HG03039 (cell line): ENCODE data around the gene VAV3.

Experiments
- ATAC-seq: cut with Tn5 transposase; IDR thresholded peaks from one replicate; pipeline ENCODE4 v1.9.1; 2021; ENCODE audit warnings: mild to moderate bottlenecking, moderate library complexity; ENCODE audit not compliant: unreplicated experiment

The VAV3 gene

GRCh38 chr1:107939256-107939655, 25.7 kb downstream of the VAV3 start:
- ATAC-seq = no peak

GRCh38 chr1:107936498-107937481, 28.2 kb downstream of the VAV3 start:
- peak; percentile 33 for ATAC-seq

GRCh38 chr1:107935396-107936064, 29.4 kb downstream of the VAV3 start:
- peak; percentile 94 for ATAC-seq

GRCh38 chr1:107934578-107934977, 30.4 kb downstream of the VAV3 start:
- no peak for ATAC-seq

GRCh38 chr1:107933736-107934135, 31.2 kb downstream of the VAV3 start:
- no peak for ATAC-seq

GRCh38 chr1:107930292-107930691, 34.7 kb downstream of the VAV3 start:
- no peak for ATAC-seq

- ATAC-seq = no peak
Measured at GRCh38 chr1:107927820-107928219, 37.2 kb downstream of the VAV3 start.

GRCh38 chr1:107926436-107927080, 38.4 kb downstream of the VAV3 start:
- no peak for ATAC-seq

- no peak for ATAC-seq
Measured at GRCh38 chr1:107925565-107925964, 39.4 kb downstream of the VAV3 start.

- no peak for ATAC-seq
Measured at GRCh38 chr1:107920999-107921398, 44.0 kb downstream of the VAV3 start.

- no peak for ATAC-seq
Measured at GRCh38 chr1:107920561-107920960, 44.4 kb downstream of the VAV3 start.

GRCh38 chr1:107919953-107920352, 45.0 kb downstream of the VAV3 start:
- no peak for ATAC-seq

GRCh38 chr1:107914119-107914765, 50.7 kb downstream of the VAV3 start:
- ATAC-seq = no peak

GRCh38 chr1:107912656-107913055, 52.3 kb downstream of the VAV3 start:
- ATAC-seq = no peak

GRCh38 chr1:107900090-107900945, 64.7 kb downstream of the VAV3 start:
- no peak for ATAC-seq

- no peak for ATAC-seq
Measured at GRCh38 chr1:107899655-107900054, 65.3 kb downstream of the VAV3 start.

GRCh38 chr1:107897438-107898345, 67.3 kb downstream of the VAV3 start:
- no peak for ATAC-seq

- ATAC-seq = no peak
Measured at GRCh38 chr1:107896936-107897335, 68.0 kb downstream of the VAV3 start.

GRCh38 chr1:107896401-107896800, 68.6 kb downstream of the VAV3 start:
- ATAC-seq = no peak
